ENCODE measurements around the gene A2M. TPM values are rescaled to one million over a fixed set of nuclear protein-coding genes. Genes with fewer than 3 reads are reported as not detected.
A peak's percentile ranks its signal among the peaks of the same experiment; 100 is the strongest.

The A2M gene
- total and polyA plus RNA-seq, 2 of the 13 experiments (the other 11 are each of a cell fraction or from before 2014, with no cell fraction given): 2,807 to 6,551 TPM

DNA sequence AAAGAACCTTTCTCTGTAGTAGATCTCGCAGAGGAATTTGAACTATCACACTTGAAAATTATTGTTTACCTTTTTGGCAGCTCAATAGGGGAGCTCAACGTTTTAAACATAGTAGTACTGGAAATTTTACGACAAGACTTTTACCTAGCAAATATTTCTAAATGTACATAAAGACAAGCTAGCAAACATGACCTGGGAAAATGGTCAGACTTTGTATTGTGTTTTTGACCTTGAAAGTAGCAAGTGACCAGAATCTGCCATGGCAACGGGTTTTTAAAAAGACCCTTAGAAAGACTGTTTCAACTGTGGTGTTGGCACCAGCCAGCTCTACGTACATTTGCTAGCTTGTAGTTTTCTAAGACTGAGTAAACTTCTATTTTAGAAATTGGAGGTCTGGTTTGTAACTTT lies 20.2 kb upstream of the A2M start (continued):
- TF ChIP-seq ZKSCAN8 (CRISPR knock-in tag; IDR thresholded peaks at IDR 0.05; ENCODE audit: borderline replicate concordance) (peak; percentile 54; the same call in 1 of the 2 replicates), DPF2 (CRISPR knock-in tag; IDR thresholded peaks at IDR 0.05; ENCODE audit: borderline replicate concordance, low read depth) (peak; percentile 66; the same call in 1 of the 2 replicates), MED1 (CRISPR knock-in tag; IDR thresholded peaks at IDR 0.05) (peak; percentile 95), NCOA2 (CRISPR knock-in tag; IDR thresholded peaks at IDR 0.05) (peak; percentile 98), CREM (IDR thresholded peaks at IDR 0.05) (peak; percentile 93), CREM (CRISPR knock-in tag; IDR thresholded peaks at IDR 0.05) (no peak), SIX1 (CRISPR knock-in tag; IDR thresholded peaks at IDR 0.05; ENCODE audit: borderline replicate concordance) (peak; percentile 80; the same call in 1 of the 2 replicates), GATAD2A (CRISPR knock-in tag; IDR thresholded peaks at IDR 0.05) (peak; percentile 92), CBX2 (IDR thresholded peaks at IDR 0.05; ENCODE audit: low read depth, low read length) (no peak), CBX2 (CRISPR knock-in tag; IDR thresholded peaks at IDR 0.05; ENCODE audit: low read depth) (no peak), PHF5A (CRISPR knock-in tag; IDR thresholded peaks at IDR 0.05; ENCODE audit: low read depth, unreplicated experiment) (no peak), PITX1 (CRISPR knock-in tag; IDR thresholded peaks at IDR 0.05) (peak; percentile 77), SMARCC2 (IDR thresholded peaks at IDR 0.05) (no peak), ZNF468 (CRISPR knock-in tag; IDR thresholded peaks at IDR 0.05) (no peak), NBN (conservative IDR thresholded peaks at IDR 0.05) (no peak), ZMYM4 (CRISPR knock-in tag; IDR thresholded peaks at IDR 0.05) (peak; percentile 46; the same call in 1 of the 2 replicates), SMYD3 (CRISPR knock-in tag; IDR thresholded peaks at IDR 0.05) (no peak), FOXJ3 (CRISPR knock-in tag; IDR thresholded peaks at IDR 0.05; ENCODE audit: borderline replicate concordance) (peak; percentile 93; the same call in 1 of the 2 replicates), ZSCAN29 (CRISPR knock-in tag; conservative IDR thresholded peaks at IDR 0.05) (peak; percentile 75; the same call in 1 of the 2 replicates), MEIS2 (CRISPR knock-in tag; IDR thresholded peaks at IDR 0.05) (0 out of 2 replicates have a peak, but pooled peaks have one; percentile 56), SYNCRIP (IDR thresholded peaks at IDR 0.05; ENCODE audit: insufficient read depth, low read depth, low read length) (no peak), ZNF30 (CRISPR knock-in tag; IDR thresholded peaks at IDR 0.05) (no peak)
- TF ChIP-seq, protein P1, sequence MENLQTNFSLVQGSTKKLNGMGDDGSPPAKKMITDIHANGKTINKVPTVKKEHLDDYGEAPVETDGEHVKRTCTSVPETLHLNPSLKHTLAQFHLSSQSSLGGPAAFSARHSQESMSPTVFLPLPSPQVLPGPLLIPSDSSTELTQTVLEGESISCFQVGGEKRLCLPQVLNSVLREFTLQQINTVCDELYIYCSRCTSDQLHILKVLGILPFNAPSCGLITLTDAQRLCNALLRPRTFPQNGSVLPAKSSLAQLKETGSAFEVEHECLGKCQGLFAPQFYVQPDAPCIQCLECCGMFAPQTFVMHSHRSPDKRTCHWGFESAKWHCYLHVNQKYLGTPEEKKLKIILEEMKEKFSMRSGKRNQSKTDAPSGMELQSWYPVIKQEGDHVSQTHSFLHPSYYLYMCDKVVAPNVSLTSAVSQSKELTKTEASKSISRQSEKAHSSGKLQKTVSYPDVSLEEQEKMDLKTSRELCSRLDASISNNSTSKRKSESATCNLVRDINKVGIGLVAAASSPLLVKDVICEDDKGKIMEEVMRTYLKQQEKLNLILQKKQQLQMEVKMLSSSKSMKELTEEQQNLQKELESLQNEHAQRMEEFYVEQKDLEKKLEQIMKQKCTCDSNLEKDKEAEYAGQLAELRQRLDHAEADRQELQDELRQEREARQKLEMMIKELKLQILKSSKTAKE (CRISPR knock-in tag; IDR thresholded peaks at IDR 0.05; ENCODE audit: borderline replicate concordance): peak; percentile 90
- TF ChIP-seq, protein P2, sequence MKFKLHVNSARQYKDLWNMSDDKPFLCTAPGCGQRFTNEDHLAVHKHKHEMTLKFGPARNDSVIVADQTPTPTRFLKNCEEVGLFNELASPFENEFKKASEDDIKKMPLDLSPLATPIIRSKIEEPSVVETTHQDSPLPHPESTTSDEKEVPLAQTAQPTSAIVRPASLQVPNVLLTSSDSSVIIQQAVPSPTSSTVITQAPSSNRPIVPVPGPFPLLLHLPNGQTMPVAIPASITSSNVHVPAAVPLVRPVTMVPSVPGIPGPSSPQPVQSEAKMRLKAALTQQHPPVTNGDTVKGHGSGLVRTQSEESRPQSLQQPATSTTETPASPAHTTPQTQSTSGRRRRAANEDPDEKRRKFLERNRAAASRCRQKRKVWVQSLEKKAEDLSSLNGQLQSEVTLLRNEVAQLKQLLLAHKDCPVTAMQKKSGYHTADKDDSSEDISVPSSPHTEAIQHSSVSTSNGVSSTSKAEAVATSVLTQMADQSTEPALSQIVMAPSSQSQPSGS (CRISPR knock-in tag; IDR thresholded peaks at IDR 0.05): 0 out of 2 replicates have a peak, but pooled peaks have one; percentile 53
- TF ChIP-seq, protein P3, sequence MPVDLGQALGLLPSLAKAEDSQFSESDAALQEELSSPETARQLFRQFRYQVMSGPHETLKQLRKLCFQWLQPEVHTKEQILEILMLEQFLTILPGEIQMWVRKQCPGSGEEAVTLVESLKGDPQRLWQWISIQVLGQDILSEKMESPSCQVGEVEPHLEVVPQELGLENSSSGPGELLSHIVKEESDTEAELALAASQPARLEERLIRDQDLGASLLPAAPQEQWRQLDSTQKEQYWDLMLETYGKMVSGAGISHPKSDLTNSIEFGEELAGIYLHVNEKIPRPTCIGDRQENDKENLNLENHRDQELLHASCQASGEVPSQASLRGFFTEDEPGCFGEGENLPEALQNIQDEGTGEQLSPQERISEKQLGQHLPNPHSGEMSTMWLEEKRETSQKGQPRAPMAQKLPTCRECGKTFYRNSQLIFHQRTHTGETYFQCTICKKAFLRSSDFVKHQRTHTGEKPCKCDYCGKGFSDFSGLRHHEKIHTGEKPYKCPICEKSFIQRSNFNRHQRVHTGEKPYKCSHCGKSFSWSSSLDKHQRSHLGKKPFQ (CRISPR knock-in tag; IDR thresholded peaks at IDR 0.05; ENCODE audit: insufficient replicate concordance): peak; percentile 49
- TF ChIP-seq, protein P4, sequence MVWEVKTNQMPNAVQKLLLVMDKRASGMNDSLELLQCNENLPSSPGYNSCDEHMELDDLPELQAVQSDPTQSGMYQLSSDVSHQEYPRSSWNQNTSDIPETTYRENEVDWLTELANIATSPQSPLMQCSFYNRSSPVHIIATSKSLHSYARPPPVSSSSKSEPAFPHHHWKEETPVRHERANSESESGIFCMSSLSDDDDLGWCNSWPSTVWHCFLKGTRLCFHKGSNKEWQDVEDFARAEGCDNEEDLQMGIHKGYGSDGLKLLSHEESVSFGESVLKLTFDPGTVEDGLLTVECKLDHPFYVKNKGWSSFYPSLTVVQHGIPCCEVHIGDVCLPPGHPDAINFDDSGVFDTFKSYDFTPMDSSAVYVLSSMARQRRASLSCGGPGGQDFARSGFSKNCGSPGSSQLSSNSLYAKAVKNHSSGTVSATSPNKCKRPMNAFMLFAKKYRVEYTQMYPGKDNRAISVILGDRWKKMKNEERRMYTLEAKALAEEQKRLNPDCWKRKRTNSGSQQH (CRISPR knock-in tag; IDR thresholded peaks at IDR 0.05; ENCODE audit: low read depth): peak; percentile 53; the same call in 1 of the 2 replicates

All from HepG2 (cell line).